ENCODE data around the gene ORC6.

ORC6 gene, protein sequence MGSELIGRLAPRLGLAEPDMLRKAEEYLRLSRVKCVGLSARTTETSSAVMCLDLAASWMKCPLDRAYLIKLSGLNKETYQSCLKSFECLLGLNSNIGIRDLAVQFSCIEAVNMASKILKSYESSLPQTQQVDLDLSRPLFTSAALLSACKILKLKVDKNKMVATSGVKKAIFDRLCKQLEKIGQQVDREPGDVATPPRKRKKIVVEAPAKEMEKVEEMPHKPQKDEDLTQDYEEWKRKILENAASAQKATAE

GRCh38 chr16:46689365-46690280 is at the start of gene ORC6:
Gene ORC6 (plus strand): TSS chr16:46689659. CDS start chr16:46689706, 47 bp downstream.
- TF ChIP-seq CTCF (IDR thresholded peaks at IDR 0.05; ENCODE audit: low read depth, low read length, missing control alignments), result peak; percentile 69
- peak; percentile 91 for DNase-seq (ENCODE audit: low read depth)

GRCh38 chr16:46648656-46649055 is 40.8 kb upstream of the ORC6 start:
- no peak overlapping the region for H3K4me3 ChIP-seq (ENCODE audit: low read depth, low read length)
- no peak for DNase-seq (ENCODE audit: low read depth)
- TF ChIP-seq CTCF (IDR thresholded peaks at IDR 0.05; ENCODE audit: low read depth, low read length, missing control alignments), result no peak

More at GRCh38 chr16:46689365-46690280, at the start of gene ORC6:
- H3K4me3 ChIP-seq (ENCODE audit: low read depth, low read length), result peak within 1 kb of the TSS; percentile 84

DNA sequence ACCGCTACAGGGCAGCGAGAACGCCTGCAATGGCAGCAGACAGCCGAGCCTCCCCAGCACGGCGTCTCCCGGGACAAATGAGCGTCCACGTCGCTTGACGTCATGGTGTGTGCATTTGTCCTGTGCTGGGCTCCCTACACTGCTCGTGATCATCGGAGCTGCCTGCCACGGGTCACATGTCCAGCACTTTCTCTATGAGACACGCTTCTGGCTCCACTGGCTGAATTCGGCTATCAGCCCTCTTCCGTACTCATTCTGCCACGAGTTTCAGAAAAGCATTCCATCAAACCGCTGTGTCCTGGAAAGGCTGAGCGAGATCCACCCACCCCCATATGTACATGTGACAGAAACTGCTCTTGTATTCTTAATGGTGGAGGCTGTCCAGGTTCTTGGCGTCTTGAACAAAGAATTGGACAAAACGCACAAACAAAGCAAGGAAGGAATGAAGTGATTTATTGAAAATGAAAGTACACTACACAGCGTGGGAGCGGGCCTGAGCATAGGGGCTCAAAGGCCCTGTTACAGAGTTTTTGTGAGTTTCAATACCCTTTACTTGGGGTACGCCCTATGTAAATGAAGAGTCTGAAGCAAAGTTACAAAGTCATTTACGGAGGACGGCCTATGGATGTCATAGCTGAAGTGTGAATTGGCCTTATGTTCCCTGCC is 39.7 kb upstream of the ORC6 start:
- no peak for TF ChIP-seq CTCF (IDR thresholded peaks at IDR 0.05; ENCODE audit: low read depth, low read length, missing control alignments)
- no peak for DNase-seq (ENCODE audit: low read depth)
- H3K4me3 ChIP-seq (ENCODE audit: low read depth, low read length), result no peak overlapping the region

DNA sequence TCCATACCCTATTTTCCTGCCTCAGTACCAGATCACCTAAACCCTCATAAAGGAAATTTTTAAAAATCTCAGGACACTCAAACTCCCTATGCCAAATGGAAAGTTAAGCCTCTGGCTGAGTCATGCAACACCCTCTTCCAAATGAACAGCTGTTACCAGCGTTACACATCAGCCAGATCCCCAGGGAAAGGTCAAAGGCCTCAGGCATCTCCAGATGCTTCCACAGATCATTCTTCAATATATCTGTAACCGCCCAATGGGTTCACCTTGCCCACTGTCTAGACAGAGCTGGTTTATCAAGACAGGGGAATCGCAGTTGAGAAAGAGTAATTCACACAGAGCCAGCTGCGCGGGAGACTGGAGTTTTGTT is 39.2 kb upstream of the ORC6 start:
- no peak for TF ChIP-seq CTCF (IDR thresholded peaks at IDR 0.05; ENCODE audit: low read depth, low read length, missing control alignments)
- no peak for DNase-seq (ENCODE audit: low read depth)

DNA sequence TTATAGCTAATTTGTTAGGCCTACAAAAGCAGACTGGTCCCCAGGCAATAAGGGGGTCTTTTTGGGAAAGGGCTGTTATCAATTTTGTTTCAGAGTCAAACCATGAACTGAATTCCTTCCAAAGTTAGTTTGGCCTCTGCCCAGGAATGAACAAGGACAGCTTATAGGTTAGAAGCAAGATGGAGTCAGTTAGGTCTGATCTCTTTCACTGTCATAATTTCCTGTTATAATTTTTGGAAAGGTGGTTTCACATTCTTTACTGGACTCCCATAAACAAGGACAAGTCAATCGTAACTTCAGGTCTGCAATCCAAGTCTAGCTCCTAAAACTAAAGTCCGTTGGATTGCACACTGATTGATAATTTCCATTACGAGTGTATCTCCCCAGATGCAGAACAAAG is 38.2 kb upstream of the ORC6 start:
- no peak for TF ChIP-seq CTCF (IDR thresholded peaks at IDR 0.05; ENCODE audit: low read depth, low read length, missing control alignments)
- H3K4me3 ChIP-seq (ENCODE audit: low read depth, low read length), result no peak overlapping the region
- no peak for DNase-seq (ENCODE audit: low read depth)

More for the DNA sequence above, 39.2 kb upstream of the ORC6 start:
- no peak overlapping the region for H3K4me3 ChIP-seq (ENCODE audit: low read depth, low read length)

GRCh38 chr16:46658925-46659324 is 30.5 kb upstream of the ORC6 start:
- no peak for TF ChIP-seq CTCF (IDR thresholded peaks at IDR 0.05; ENCODE audit: low read depth, low read length, missing control alignments)
- no peak overlapping the region for H3K4me3 ChIP-seq (ENCODE audit: low read depth, low read length)
- peak; percentile 79 for DNase-seq (ENCODE audit: low read depth)
